OCI-LY7 (cell line): ENCODE data around the gene RCBTB2. TPM values are rescaled to one million over a fixed set of nuclear protein-coding genes. Genes with fewer than 3 reads are reported as not detected.

ENCODE experiments used
- BruUV-seq: library from RNA; stranded (reverse); fragments of 400-500 nt; replicated peaks from 2 replicates; lab custom pipeline; 2021; lab: Mats Ljungman, UMichigan
- CTCF ChIA-PET: fragments of 300-600 bp; sonication (Branson Sonifier 250); formaldehyde crosslinking; loops from one replicate; lab custom pipeline; 2022; ENCODE audit warnings: antibody characterized with exemption; ENCODE audit not compliant: unreplicated experiment; lab: Charles Lee
- POLR2A ChIA-PET: fragments of 300-600 bp; sonication (Branson Sonifier 250); formaldehyde crosslinking; loops from one replicate; lab custom pipeline; 2022; ENCODE audit warnings: antibody characterized with exemption; lab: Charles Lee
- DNase-seq: peaks from one replicate; pipeline ENCODE4 v3.0.0-alpha.2; 2015; ENCODE audit warnings: low spot score
- H2AFZ ChIP-seq: fragments of 200-600 bp; sonication (generic), shearing (Covaris generic); 2 replicates; pipeline ENCODE4 v1.6.1; 2014; ENCODE audit warnings: mild to moderate bottlenecking, antibody characterized with exemption, low read length, moderate library complexity
- H3K27ac ChIP-seq: fragments of 200-600 bp; sonication (generic); 2 replicates; pipeline ENCODE4 v1.5.1; 2014; ENCODE audit warnings: mixed run types, low read depth, mild to moderate bottlenecking, moderate library complexity, low read length, inconsistent platforms; ENCODE audit not compliant: poor library complexity, severe bottlenecking
- H3K36me3 ChIP-seq: fragments of 200-600 bp; sonication (generic); 2 replicates; pipeline ENCODE4 v1.6.1; 2014; ENCODE audit warnings: mild to moderate bottlenecking, antibody characterized with exemption, low read length, moderate library complexity, mixed read lengths; ENCODE audit not compliant: insufficient read depth
- H3K4me1 ChIP-seq: fragments of 200-600 bp; sonication (generic); 2 replicates; pipeline ENCODE4 v1.5.1; 2014; ENCODE audit warnings: mild to moderate bottlenecking, low read length; ENCODE audit not compliant: insufficient read depth, poor library complexity, severe bottlenecking
- H3K4me2 ChIP-seq: fragments of 200-600 bp; sonication (generic); 2 replicates; pipeline ENCODE4 v1.6.1; 2014; ENCODE audit warnings: mild to moderate bottlenecking, low read length
- H3K4me3 ChIP-seq: fragments of 200-600 bp; sonication (generic); 2 replicates; pipeline ENCODE4 v1.5.1; 2014; ENCODE audit warnings: mild to moderate bottlenecking, low read depth, low read length; ENCODE audit not compliant: poor library complexity, severe bottlenecking
- H3K79me2 ChIP-seq: fragments of 200-600 bp; sonication (generic); 2 replicates; pipeline ENCODE4 v1.6.1; 2016; ENCODE audit warnings: low read depth, mild to moderate bottlenecking, low read length, moderate library complexity, mixed read lengths; ENCODE audit not compliant: insufficient read depth
- H3K9me2 ChIP-seq: fragments of 200-600 bp; sonication (generic); 2 replicates; pipeline ENCODE4 v1.6.1; 2016; ENCODE audit warnings: mild to moderate bottlenecking, low read length, mixed read lengths; ENCODE audit not compliant: insufficient read depth
- H3K9me3 ChIP-seq: fragments of 200-600 bp; sonication (generic); 2 replicates; pipeline ENCODE4 v1.6.1; 2014; ENCODE audit warnings: mild to moderate bottlenecking, mixed run types, low read length, mixed read lengths
- H4K20me1 ChIP-seq: fragments of 200-600 bp; sonication (generic); 2 replicates; pipeline ENCODE4 v1.6.1; 2014; ENCODE audit warnings: mild to moderate bottlenecking, antibody characterized with exemption, low read length, moderate library complexity, mixed read lengths; ENCODE audit not compliant: insufficient read depth
- EZH2phosphoT487 ChIP-seq: fragments of 200-600 bp; sonication (generic); IDR thresholded peaks from 2 replicates; pipeline ENCODE4 v1.6.1; 2018; ENCODE audit warnings: low read depth, borderline replicate concordance, mild to moderate bottlenecking, mixed run types, antibody characterized with exemption, low read length, moderate library complexity, mixed read lengths
- intact Hi-C: fragments of 100-400 bp; cut with micrococcal nuclease; formaldehyde crosslinking; loops from one replicate; pipeline ENCODE4 v1.10.0; 2022; ENCODE audit not compliant: unreplicated experiment
- total RNA-seq, 2 experiments: library from RNA; depleted of rRNA in 1 of 2; stranded (reverse); fragments of >200 nt in 1 of 2; shearing (Covaris generic) in 1 of 2; gene quantifications; 2 replicates each; pipeline ENCODE4 v1.2.3, GENCODE V29; 2014 to 2022
- TF ChIP-seq, protein P1 (sequence below): fragments of 200-600 bp; sonication (generic); conservative IDR thresholded peaks from 2 replicates; pipeline ENCODE4 v1.5.1; 2014; ENCODE audit warnings: mild to moderate bottlenecking, antibody characterized with exemption, low read length, moderate library complexity, mixed read lengths

The RCBTB2 gene
- total RNA-seq, 2 experiments from 2014 or later, result 7.2 to 9.0 TPM

DNA sequence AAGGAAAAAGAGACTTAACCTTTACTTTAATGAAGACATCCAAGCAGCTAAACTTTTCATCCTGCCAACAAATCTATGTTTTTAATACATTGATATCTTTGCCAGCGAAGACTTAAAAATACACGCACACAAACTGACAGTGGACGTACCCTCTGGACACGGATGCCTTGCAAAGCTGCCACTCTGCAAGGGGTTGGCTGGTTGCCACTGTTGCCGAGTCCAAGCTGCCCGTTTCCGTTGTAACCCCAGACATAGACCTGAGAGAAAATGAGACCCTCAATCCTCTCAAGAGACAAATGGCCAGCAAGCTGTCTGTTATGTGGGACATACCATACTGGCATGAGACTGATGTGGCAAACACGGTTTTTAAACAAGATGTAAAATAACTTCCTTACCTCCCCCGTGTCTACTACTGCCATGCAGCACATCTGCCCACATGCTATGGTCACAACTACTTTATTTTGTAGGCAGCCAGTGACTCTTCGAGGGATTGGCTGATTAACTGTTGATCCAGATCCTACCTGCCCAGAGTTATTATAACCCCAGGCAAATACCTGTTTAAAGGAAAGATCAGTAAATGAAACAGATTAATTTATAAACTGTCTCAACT lies 21.2 kb downstream of the RCBTB2 start:
- Histone ChIP-seq H3K4me3 (no peak overlapping the region), H3K4me1 (peaks cover 4% of the 10 kb centered on the region), H3K9me3 (no peaks in the 10 kb centered on the region), H3K27ac (no peak overlapping the region), H3K79me2 (no peaks in the 10 kb centered on the region), H3K4me2 (no peak overlapping the region), H2AFZ (no peak overlapping the region), H3K36me3 (peaks cover 18% of the 10 kb centered on the region), H3K9me2 (no peaks in the 10 kb centered on the region), H4K20me1 (no peaks in the 10 kb centered on the region)
- CTCF ChIA-PET, result no interaction called here
- BruUV-seq, result no TSS peak
- no peak for DNase-seq
- POLR2A ChIA-PET, result interaction anchor here (0.7 kb wide), 1 partner anchor 16 kb away, joined by 3 read pairs; no protein-coding TSS in a partner anchor
- no peak for TF ChIP-seq EZH2phosphoT487
- TF ChIP-seq, protein P1, sequence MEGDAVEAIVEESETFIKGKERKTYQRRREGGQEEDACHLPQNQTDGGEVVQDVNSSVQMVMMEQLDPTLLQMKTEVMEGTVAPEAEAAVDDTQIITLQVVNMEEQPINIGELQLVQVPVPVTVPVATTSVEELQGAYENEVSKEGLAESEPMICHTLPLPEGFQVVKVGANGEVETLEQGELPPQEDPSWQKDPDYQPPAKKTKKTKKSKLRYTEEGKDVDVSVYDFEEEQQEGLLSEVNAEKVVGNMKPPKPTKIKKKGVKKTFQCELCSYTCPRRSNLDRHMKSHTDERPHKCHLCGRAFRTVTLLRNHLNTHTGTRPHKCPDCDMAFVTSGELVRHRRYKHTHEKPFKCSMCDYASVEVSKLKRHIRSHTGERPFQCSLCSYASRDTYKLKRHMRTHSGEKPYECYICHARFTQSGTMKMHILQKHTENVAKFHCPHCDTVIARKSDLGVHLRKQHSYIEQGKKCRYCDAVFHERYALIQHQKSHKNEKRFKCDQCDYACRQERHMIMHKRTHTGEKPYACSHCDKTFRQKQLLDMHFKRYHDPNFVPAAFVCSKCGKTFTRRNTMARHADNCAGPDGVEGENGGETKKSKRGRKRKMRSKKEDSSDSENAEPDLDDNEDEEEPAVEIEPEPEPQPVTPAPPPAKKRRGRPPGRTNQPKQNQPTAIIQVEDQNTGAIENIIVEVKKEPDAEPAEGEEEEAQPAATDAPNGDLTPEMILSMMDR, result no peak
- intact Hi-C loops, result no loop called here

DNA sequence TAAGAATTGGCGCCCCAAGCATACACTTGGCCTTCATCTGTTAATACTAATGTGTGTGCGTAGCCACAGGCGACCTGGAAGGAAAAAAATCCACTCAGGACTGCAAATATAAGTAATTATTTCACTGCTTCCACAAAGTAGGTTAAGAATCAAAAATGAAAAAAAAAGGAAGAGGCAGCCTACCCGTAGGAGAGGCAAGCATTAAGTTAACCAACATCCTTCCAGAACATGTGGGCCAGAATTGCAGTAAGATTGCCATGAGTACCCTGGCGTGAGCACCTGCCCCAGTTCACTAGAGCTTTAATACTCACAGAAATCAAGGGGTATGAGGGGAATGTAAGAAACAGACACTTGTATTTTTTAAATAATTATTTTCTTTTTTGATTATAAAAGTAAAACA lies 22.2 kb downstream of the RCBTB2 start:
- ChIA-PET CTCF (no interaction called here), POLR2A (interaction anchor here (2.2 kb wide), 1 partner anchor 18 kb away, joined by 8 read pairs; no protein-coding TSS in a partner anchor)
- Histone ChIP-seq H3K4me2 (no peak overlapping the region), H3K79me2 (no peaks in the 10 kb centered on the region), H3K9me2 (no peaks in the 10 kb centered on the region), H3K9me3 (no peaks in the 10 kb centered on the region), H3K4me3 (no peak overlapping the region), H2AFZ (no peak overlapping the region), H3K4me1 (peaks cover 14% of the 10 kb centered on the region), H4K20me1 (peaks cover 5% of the 10 kb centered on the region; the same call in 1 of the 2 replicates), H3K27ac (no peak overlapping the region), H3K36me3 (peaks cover 18% of the 10 kb centered on the region)
- no TSS peak for BruUV-seq
- DNase-seq, result no peak
- intact Hi-C loops, result no loop called here
- TF ChIP-seq, protein P1, result no peak
- TF ChIP-seq EZH2phosphoT487, result no peak

DNA sequence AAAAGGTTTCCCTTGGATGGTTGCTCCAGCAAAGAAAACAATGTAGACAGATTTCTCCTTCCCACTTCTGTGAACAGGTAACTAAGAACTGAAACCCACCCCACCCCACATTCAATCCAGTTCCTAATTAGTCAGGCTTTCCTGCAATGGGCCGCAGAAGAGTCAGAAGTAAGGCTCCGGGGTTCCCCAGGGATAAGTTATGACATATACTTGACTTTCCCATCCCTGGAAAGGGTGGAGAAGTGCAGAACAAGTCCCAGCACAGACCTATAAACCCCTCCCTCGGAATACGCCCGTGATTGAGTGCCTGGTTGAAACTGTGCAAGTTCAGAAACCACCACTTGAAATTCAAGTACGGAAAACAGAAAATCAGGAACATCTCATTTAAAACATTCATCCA lies 24.9 kb downstream of the RCBTB2 start:
- DNase-seq, result no peak
- Histone ChIP-seq H3K4me2 (no peak overlapping the region), H3K79me2 (no peaks in the 10 kb centered on the region), H3K9me2 (no peaks in the 10 kb centered on the region), H3K4me1 (peaks cover 33% of the 10 kb centered on the region), H3K9me3 (no peaks in the 10 kb centered on the region), H3K4me3 (no peak overlapping the region), H4K20me1 (peaks cover 5% of the 10 kb centered on the region; the same call in 1 of the 2 replicates), H3K36me3 (peaks cover 14% of the 10 kb centered on the region), H3K27ac (no peak overlapping the region), H2AFZ (no peak overlapping the region)
- BruUV-seq, result no TSS peak
- intact Hi-C loops, result no loop called here
- TF ChIP-seq EZH2phosphoT487, result no peak
- TF ChIP-seq, protein P1, result no peak
- CTCF ChIA-PET, result no interaction called here
- POLR2A ChIA-PET, result interaction anchor here (1.0 kb wide), 1 partner anchor 16 kb away, joined by 3 read pairs; no protein-coding TSS in a partner anchor
